Measurements from ENCODE around the gene MAST4.

- no peak for TF ChIP-seq CTCF (IDR thresholded peaks at IDR 0.05; ENCODE audit: insufficient read depth, low read length)
- TF ChIP-seq POLR2AphosphoS5 (IDR thresholded peaks at IDR 0.05; ENCODE audit: low read depth): no peak
- TF ChIP-seq SPI1 (IDR thresholded peaks at IDR 0.05; ENCODE audit: borderline replicate concordance, low read depth): no peak
- TF ChIP-seq GABPA (IDR thresholded peaks at IDR 0.05; ENCODE audit: low read depth): no peak
Measured at GRCh38 chr5:66864240-66864884, 268.2 kb downstream of the MAST4 start.
